ENCODE results near the gene ST6GALNAC3.

Gene ST6GALNAC3

GRCh38 chr1:76317299-76317900 is 242.9 kb downstream of the ST6GALNAC3 start:
- H3K27me3 ChIP-seq: no peaks in the 10 kb centered on the region
- no peak overlapping the region for H3K4me3 ChIP-seq
- intact Hi-C loops (cut with DNase I; ENCODE audit: low total_unique reads): no loop called here
- DNase-seq: no peak
- no peaks in the 10 kb centered on the region for H3K9me3 ChIP-seq
- H3K27ac ChIP-seq: no peak overlapping the region
- no peak for TF ChIP-seq CTCF (IDR thresholded peaks at IDR 0.05)
- no peaks in the 10 kb centered on the region for H3K4me1 ChIP-seq
- H3K36me3 ChIP-seq: no peaks in the 10 kb centered on the region

- DNase-seq: no peak
- no peaks in the 10 kb centered on the region for H3K4me1 ChIP-seq
- no peaks in the 10 kb centered on the region for H3K36me3 ChIP-seq
- no peaks in the 10 kb centered on the region for H3K9me3 ChIP-seq
- H3K4me3 ChIP-seq: no peak overlapping the region
- H3K27ac ChIP-seq: no peak overlapping the region
- peak; percentile 73 to 82 for TF ChIP-seq CTCF (IDR thresholded peaks at IDR 0.05)
- intact Hi-C loops (cut with DNase I; ENCODE audit: low total_unique reads): loop anchor here (10.0 kb wide), 1 partner anchor 794 kb away; no protein-coding TSS in a partner anchor
- no peaks in the 10 kb centered on the region for H3K27me3 ChIP-seq
Observed at GRCh38 chr1:76330991-76331603, 256.6 kb downstream of the ST6GALNAC3 start.

GRCh38 chr1:76335882-76336281 is 261.3 kb downstream of the ST6GALNAC3 start:
- Histone ChIP-seq H3K27ac (no peak overlapping the region), H3K4me1 (peaks cover 0 to 11% (median 0%) of the 10 kb centered on the region in 4 donors), H3K27me3 (no peaks in the 10 kb centered on the region), H3K4me3 (no peak overlapping the region), H3K36me3 (no peaks in the 10 kb centered on the region), H3K9me3 (no peaks in the 10 kb centered on the region)
- DNase-seq: no peak
- no peak for TF ChIP-seq CTCF (IDR thresholded peaks at IDR 0.05)
- intact Hi-C loops (cut with DNase I; ENCODE audit: low total_unique reads): loop anchor here (10.0 kb wide), 1 partner anchor 789 kb away; no protein-coding TSS in a partner anchor

- no peak overlapping the region for H3K27ac ChIP-seq
- no peak for DNase-seq
- no peaks in the 10 kb centered on the region for H3K27me3 ChIP-seq
- H3K4me3 ChIP-seq: no peak overlapping the region
- no peaks in the 10 kb centered on the region for H3K9me3 ChIP-seq
- peaks cover 0 to 11% (median 0%) of the 10 kb centered on the region in 4 donors for H3K4me1 ChIP-seq
- no peak for TF ChIP-seq CTCF (IDR thresholded peaks at IDR 0.05)
- H3K36me3 ChIP-seq: no peaks in the 10 kb centered on the region
- intact Hi-C loops (cut with DNase I; ENCODE audit: low total_unique reads): loop anchor here (10.0 kb wide), 1 partner anchor 788 kb away; no protein-coding TSS in a partner anchor
Observed at GRCh38 chr1:76336931-76337371, 262.4 kb downstream of the ST6GALNAC3 start.

GRCh38 chr1:76337542-76338219 is 263.1 kb downstream of the ST6GALNAC3 start:
- H3K36me3 ChIP-seq: no peaks in the 10 kb centered on the region
- no peak for DNase-seq
- no peak overlapping the region for H3K27ac ChIP-seq
- H3K27me3 ChIP-seq: no peaks in the 10 kb centered on the region
- peaks cover 0 to 11% (median 0%) of the 10 kb centered on the region in 4 donors for H3K4me1 ChIP-seq
- no peak overlapping the region for H3K4me3 ChIP-seq
- H3K9me3 ChIP-seq: no peaks in the 10 kb centered on the region
- TF ChIP-seq CTCF (IDR thresholded peaks at IDR 0.05): no peak
- intact Hi-C loops (cut with DNase I; ENCODE audit: low total_unique reads): loop anchor here (10.0 kb wide), 1 partner anchor 787 kb away; no protein-coding TSS in a partner anchor

Measured in tibial artery (tissue), 4 donors.